ENCODE results near the gene TMEM9B. TPM values are rescaled to one million over a fixed set of nuclear protein-coding genes. Genes with fewer than 3 reads are reported as not detected.
A peak's percentile ranks its signal among the peaks of the same experiment; 100 is the strongest.
"Not testable (repeated sequence)": the region's sequence is repeated elsewhere in the genome, so short reads cannot be mapped to it uniquely, and the experiment has no call there.

The TMEM9B gene
- 32.9 and 40.0 TPM in 2 replicates for total RNA-seq (2014; rRNA removed; shearing (Covaris generic); ENCODE audit: low replicate concordance)

- H3K27me3 ChIP-seq (ENCODE audit: low read length) = no peaks in the 10 kb centered on the region
- H2AFZ ChIP-seq (ENCODE audit: low read length) = peak within 1 kb of the TSS; percentile 68; the same call in 1 of the 2 replicates
- no peaks in the 10 kb centered on the region; the same call in 1 of the 2 replicates for H3K36me3 ChIP-seq (ENCODE audit: insufficient read depth, low read length)
- peaks cover 35% of the 10 kb centered on the region for H3K4me1 ChIP-seq (ENCODE audit: low read length)
- H4K20me1 ChIP-seq (ENCODE audit: insufficient read depth, low read depth, low read length) = no peaks in the 10 kb centered on the region
- H3K9me3 ChIP-seq (ENCODE audit: low read length) = no peaks in the 10 kb centered on the region
- H3K27ac ChIP-seq (ENCODE audit: low read length) = peak within 1 kb of the TSS; percentile 64
- peak; percentile 94 for DNase-seq
- H3K79me2 ChIP-seq (ENCODE audit: low read length) = peaks cover 52% of the 10 kb centered on the region
- H3K9me2 ChIP-seq (replicated peaks; ENCODE audit: insufficient read depth, low read length) = no peaks in the 10 kb centered on the region
- H3K4me2 ChIP-seq (ENCODE audit: low read depth, low read length, poor library complexity, severe bottlenecking) = peak within 1 kb of the TSS; percentile 85
- peak within 1 kb of the TSS; percentile 94 for H3K9ac ChIP-seq (ENCODE audit: low read length)
- H3K4me3 ChIP-seq (ENCODE audit: low read length) = peak within 1 kb of the TSS; percentile 81
These were observed at the start of gene TMEM9B for GRCh38 chr11:8964324-8965320. Gene TMEM9B, minus strand, starts transcription at chr11:8964442. Its CDS starts 129 bp downstream, at chr11:8964313.

GRCh38 chr11:9013373-9013772 is 49.1 kb upstream of the TMEM9B start:
- Histone ChIP-seq H3K36me3 (ENCODE audit: insufficient read depth, low read length) (no peaks in the 10 kb centered on the region), H2AFZ (ENCODE audit: low read length) (no peak overlapping the region), H3K4me3 (ENCODE audit: low read length) (no peak overlapping the region), H4K20me1 (ENCODE audit: insufficient read depth, low read depth, low read length) (no peaks in the 10 kb centered on the region), H3K4me2 (ENCODE audit: low read depth, low read length, poor library complexity, severe bottlenecking) (no peak overlapping the region), H3K9me3 (ENCODE audit: low read length) (no peaks in the 10 kb centered on the region), H3K79me2 (ENCODE audit: low read length) (no peaks in the 10 kb centered on the region), H3K4me1 (ENCODE audit: low read length) (no peaks in the 10 kb centered on the region), H3K9me2 (replicated peaks; ENCODE audit: insufficient read depth, low read length) (no peaks in the 10 kb centered on the region), H3K27me3 (ENCODE audit: low read length) (no peaks in the 10 kb centered on the region), H3K9ac (ENCODE audit: low read length) (no peak overlapping the region), H3K27ac (ENCODE audit: low read length) (no peak overlapping the region)
- DNase-seq = no peak

DNA sequence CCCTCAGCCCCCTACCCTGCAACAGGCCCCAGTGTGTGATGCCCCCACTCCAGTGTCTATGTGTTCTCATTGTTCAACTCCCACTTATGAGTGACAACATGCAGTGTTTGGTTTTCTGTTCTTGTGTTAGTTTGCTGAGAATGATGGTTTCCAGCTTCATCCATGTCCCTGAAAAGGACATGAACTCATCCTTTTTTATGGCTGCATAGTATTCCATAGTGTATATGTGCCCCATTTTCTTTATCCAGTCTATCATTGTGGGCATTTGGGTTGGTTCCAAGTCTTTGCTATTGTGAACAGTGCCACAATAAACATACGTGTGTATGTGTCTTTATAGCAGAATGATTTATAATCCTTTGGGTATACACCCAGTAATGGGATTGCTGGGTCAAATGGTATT is 45.3 kb upstream of the TMEM9B start:
- H3K79me2 ChIP-seq (ENCODE audit: low read length); H3K36me3 ChIP-seq (ENCODE audit: insufficient read depth, low read length); H2AFZ ChIP-seq (ENCODE audit: low read length); H3K9me3 ChIP-seq (ENCODE audit: low read length); H4K20me1 ChIP-seq (ENCODE audit: insufficient read depth, low read depth, low read length); H3K9ac ChIP-seq (ENCODE audit: low read length); DNase-seq; H3K4me3 ChIP-seq (ENCODE audit: low read length); H3K9me2 ChIP-seq (replicated peaks; ENCODE audit: insufficient read depth, low read length); H3K4me2 ChIP-seq (ENCODE audit: low read depth, low read length, poor library complexity, severe bottlenecking); H3K27me3 ChIP-seq (ENCODE audit: low read length); H3K27ac ChIP-seq (ENCODE audit: low read length); H3K4me1 ChIP-seq (ENCODE audit: low read length): not testable (repeated sequence)

DNA sequence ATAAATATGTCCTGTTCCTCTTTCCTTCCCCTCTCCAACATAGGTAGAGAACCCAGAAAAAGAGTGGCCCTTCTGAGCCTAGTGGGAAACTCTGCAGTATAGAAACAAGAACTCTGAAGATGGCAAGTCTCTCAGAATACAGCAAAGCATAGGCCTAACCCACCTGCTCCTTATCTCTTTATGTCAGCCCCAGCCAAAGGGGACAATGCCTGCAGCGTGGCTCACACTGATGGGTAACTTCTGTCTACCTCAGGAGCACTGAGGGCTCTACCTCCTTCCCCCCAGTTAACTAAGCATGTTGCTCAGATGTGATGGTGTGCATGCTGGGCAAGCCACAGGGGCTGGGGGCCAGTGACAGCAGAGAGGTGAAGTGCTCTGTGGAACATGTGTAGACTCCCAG is 44.4 kb upstream of the TMEM9B start:
- DNase-seq = no peak
- Histone ChIP-seq H3K4me1 (ENCODE audit: low read length) (no peaks in the 10 kb centered on the region; the same call in 1 of the 2 replicates), H3K9me2 (replicated peaks; ENCODE audit: insufficient read depth, low read length) (no peaks in the 10 kb centered on the region), H3K79me2 (ENCODE audit: low read length) (no peaks in the 10 kb centered on the region), H3K36me3 (ENCODE audit: insufficient read depth, low read length) (no peaks in the 10 kb centered on the region), H3K27me3 (ENCODE audit: low read length) (no peaks in the 10 kb centered on the region), H2AFZ (ENCODE audit: low read length) (no peak overlapping the region), H4K20me1 (ENCODE audit: insufficient read depth, low read depth, low read length) (no peaks in the 10 kb centered on the region), H3K9me3 (ENCODE audit: low read length) (no peaks in the 10 kb centered on the region), H3K4me2 (ENCODE audit: low read depth, low read length, poor library complexity, severe bottlenecking) (no peak overlapping the region), H3K9ac (ENCODE audit: low read length) (no peak overlapping the region), H3K27ac (ENCODE audit: low read length) (no peak overlapping the region), H3K4me3 (ENCODE audit: low read length) (no peak overlapping the region)

DNA sequence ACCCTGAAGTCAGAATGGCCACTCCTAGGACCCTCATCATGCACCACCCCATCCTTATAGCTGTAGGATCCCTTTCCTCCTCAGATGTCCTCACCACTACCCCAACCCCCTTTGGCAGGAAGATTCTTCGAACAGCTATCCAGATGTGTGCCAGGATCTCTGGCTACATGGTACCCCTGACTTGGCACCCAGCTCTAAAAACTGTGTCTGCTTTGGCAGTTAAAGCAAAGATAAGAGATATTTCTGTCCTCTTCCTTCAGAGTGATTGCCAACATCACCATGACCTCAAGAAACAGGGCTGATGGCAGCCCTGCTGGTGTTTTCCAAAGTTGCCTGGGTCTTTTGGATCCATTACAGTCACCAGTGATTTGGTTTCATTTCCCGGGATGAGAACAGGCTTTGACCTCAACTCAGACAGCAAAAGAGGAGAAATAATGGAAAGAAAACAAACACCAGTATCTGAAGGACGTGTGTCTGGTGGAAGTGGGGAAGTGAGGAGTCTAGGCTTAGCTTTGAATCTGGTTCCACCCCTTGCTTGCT is 43.8 kb upstream of the TMEM9B start:
- Histone ChIP-seq H3K4me1 (ENCODE audit: low read length) (no peaks in the 10 kb centered on the region; the same call in 1 of the 2 replicates), H3K27ac (ENCODE audit: low read length) (no peak overlapping the region), H3K36me3 (ENCODE audit: insufficient read depth, low read length) (no peaks in the 10 kb centered on the region), H3K27me3 (ENCODE audit: low read length) (no peaks in the 10 kb centered on the region), H3K4me3 (ENCODE audit: low read length) (no peak overlapping the region), H4K20me1 (ENCODE audit: insufficient read depth, low read depth, low read length) (no peaks in the 10 kb centered on the region), H3K9me2 (replicated peaks; ENCODE audit: insufficient read depth, low read length) (no peaks in the 10 kb centered on the region), H3K9me3 (ENCODE audit: low read length) (no peaks in the 10 kb centered on the region), H3K4me2 (ENCODE audit: low read depth, low read length, poor library complexity, severe bottlenecking) (no peak overlapping the region), H3K9ac (ENCODE audit: low read length) (no peak overlapping the region), H2AFZ (ENCODE audit: low read length) (no peak overlapping the region), H3K79me2 (ENCODE audit: low read length) (no peaks in the 10 kb centered on the region)
- DNase-seq = no peak

DNA sequence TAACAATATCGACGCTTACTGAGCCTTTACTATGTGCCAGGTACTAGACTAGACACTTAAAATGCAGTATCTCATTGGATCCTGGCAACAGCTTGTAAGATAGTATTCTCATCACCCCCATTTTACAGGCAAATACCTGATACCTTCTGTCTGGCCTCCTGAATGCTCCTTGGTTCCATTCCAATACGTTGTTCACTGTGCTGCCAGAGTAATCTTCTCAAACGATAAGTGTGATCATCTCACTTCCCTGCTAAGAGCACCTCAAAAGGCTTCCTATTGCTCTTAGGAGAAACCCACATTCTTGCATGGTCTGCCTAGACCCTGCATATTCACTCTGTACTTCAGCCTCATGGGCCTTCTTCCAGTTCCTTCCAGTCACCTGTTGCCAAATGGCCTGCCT is 40.8 kb upstream of the TMEM9B start:
- Histone ChIP-seq H3K9me2 (replicated peaks; ENCODE audit: insufficient read depth, low read length) (no peaks in the 10 kb centered on the region), H3K4me1 (ENCODE audit: low read length) (no peaks in the 10 kb centered on the region; the same call in 1 of the 2 replicates), H3K36me3 (ENCODE audit: insufficient read depth, low read length) (no peaks in the 10 kb centered on the region), H3K9me3 (ENCODE audit: low read length) (no peaks in the 10 kb centered on the region), H3K4me3 (ENCODE audit: low read length) (no peak overlapping the region), H2AFZ (ENCODE audit: low read length) (no peak overlapping the region), H4K20me1 (ENCODE audit: insufficient read depth, low read depth, low read length) (no peaks in the 10 kb centered on the region), H3K79me2 (ENCODE audit: low read length) (no peaks in the 10 kb centered on the region), H3K27me3 (ENCODE audit: low read length) (no peaks in the 10 kb centered on the region), H3K9ac (ENCODE audit: low read length) (no peak overlapping the region), H3K27ac (ENCODE audit: low read length) (no peak overlapping the region), H3K4me2 (ENCODE audit: low read depth, low read length, poor library complexity, severe bottlenecking) (no peak overlapping the region)
- DNase-seq = no peak

- no peak for DNase-seq
- Histone ChIP-seq H3K27me3 (ENCODE audit: low read length) (no peaks in the 10 kb centered on the region), H3K9ac (ENCODE audit: low read length) (no peak overlapping the region)
These were observed 40.1 kb upstream of the TMEM9B start for GRCh38 chr11:9004183-9004926.

More at GRCh38 chr11:9004183-9004926, 40.1 kb upstream of the TMEM9B start:
- no peak overlapping the region for H3K4me3 ChIP-seq (ENCODE audit: low read length)
- no peaks in the 10 kb centered on the region for H3K9me2 ChIP-seq (replicated peaks; ENCODE audit: insufficient read depth, low read length)
- H2AFZ ChIP-seq (ENCODE audit: low read length) = no peak overlapping the region
- no peak overlapping the region for H3K27ac ChIP-seq (ENCODE audit: low read length)
- no peak overlapping the region for H3K4me2 ChIP-seq (ENCODE audit: low read depth, low read length, poor library complexity, severe bottlenecking)
- no peaks in the 10 kb centered on the region for H4K20me1 ChIP-seq (ENCODE audit: insufficient read depth, low read depth, low read length)
- H3K79me2 ChIP-seq (ENCODE audit: low read length) = no peaks in the 10 kb centered on the region
- H3K4me1 ChIP-seq (ENCODE audit: low read length) = no peaks in the 10 kb centered on the region; the same call in 1 of the 2 replicates
- H3K9me3 ChIP-seq (ENCODE audit: low read length) = no peaks in the 10 kb centered on the region
- H3K36me3 ChIP-seq (ENCODE audit: insufficient read depth, low read length) = no peaks in the 10 kb centered on the region
